GM19452 (cell line): ENCODE results near the gene FES.
"Not testable (repeated sequence)": the region's sequence is repeated elsewhere in the genome, so short reads cannot be mapped to it uniquely, and the experiment has no call there.

Experiments used
- ATAC-seq: cut with Tn5 transposase; IDR thresholded peaks from one replicate; pipeline ENCODE4 v1.9.1; 2021; ENCODE audit not compliant: unreplicated experiment

FES gene

GRCh38 chr15:90883976-90884718 lies at the start of gene FES:
TSS of gene FES (plus strand) at chr15:90884504. CDS start at chr15:90885046, 542 bp downstream.
- no peak for ATAC-seq

- no peak for ATAC-seq
These were observed 49.7 kb upstream of the FES start for GRCh38 chr15:90834626-90835025.

DNA sequence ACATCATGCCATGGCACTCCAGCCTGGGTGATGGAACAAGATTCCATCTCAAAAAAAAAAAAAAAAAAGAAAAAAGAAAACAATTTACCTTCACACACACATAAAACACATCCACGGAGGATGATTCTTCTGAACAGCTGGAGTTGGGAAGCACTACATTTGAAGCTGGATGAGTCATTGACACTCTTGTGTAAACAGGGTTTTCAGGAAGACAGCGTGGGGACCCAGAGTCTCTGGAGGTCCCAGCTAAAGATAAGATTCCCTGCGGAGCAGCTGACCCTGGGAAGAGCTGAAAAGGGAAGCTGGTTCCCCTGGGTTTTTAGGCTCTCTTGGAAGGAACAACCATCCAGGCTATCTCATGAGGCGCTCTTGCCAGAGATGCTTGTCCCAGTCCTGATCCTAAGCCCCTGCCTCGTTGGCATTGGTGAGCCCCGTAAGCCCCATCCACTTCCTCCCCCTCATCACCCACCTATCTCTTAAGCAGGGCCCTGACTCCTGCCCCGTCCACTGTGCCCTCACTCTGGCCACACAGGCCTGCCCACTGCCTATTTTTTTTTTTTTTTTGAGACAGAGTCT lies 47.9 kb upstream of the FES start:
- no peak for ATAC-seq

DNA sequence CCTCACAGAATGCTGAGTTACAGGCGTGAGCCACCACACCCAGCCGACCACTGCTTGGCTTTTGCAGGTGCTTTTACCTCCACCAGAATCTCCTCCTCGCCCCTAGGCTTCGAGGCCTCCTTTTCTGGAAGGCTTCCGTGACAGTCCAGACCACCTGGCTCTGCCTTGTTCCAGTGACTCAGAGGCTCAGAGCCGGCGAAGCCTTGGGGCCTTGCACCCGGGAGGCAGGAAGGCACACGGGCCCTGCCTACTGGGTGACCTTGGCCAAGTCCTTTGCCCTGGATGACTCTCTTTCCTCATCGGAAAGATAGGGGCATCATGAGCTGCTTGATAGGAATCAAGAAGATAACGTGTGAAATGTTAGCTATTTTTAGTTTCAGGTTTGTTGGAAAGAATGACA lies 47.2 kb upstream of the FES start:
- ATAC-seq: no peak

DNA sequence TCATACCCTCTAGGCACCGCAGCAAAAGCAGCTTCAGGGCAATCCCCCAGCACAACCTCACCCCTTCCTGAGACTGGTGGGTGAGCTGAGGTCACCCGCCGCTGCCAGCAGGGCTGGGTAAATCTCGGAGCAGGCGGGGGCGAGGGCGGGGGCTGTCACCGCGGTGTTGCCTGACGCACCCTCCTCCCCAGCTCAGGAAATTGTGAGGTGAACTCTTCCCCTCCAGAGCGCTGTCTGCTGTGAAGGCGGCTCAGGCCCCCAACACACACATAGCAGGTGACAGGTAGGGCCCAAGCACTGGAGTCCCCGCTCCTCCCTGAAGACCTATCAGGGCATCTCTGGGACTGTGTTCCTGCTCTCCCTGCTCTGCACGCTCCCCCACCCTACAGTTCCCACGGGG lies 46.2 kb upstream of the FES start:
- ATAC-seq: no peak

DNA sequence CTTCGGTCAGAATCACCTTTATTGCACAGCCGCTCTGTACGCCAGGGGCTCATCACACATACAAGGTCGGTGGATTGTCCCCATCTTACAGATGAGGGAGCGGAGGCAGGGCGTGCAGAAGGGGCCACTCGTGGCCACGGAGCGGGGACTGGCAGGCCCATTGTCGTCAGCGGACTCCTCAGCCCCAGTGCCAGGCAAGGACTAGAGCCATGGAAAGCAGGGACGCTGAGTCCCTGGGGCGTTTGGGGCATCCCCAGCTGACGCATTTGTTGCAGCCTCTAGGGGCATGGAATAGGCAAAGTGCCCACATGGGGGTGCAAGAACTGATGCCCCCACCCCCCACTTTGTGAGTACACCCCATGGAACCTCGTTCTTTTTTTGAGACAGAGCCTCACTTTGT lies 45.8 kb upstream of the FES start:
- ATAC-seq: no peak

- peak; percentile 84 for ATAC-seq
These were observed 44.9 kb upstream of the FES start for GRCh38 chr15:90839187-90840071.

GRCh38 chr15:90840157-90840855 lies 44.0 kb upstream of the FES start:
- no peak for ATAC-seq

DNA sequence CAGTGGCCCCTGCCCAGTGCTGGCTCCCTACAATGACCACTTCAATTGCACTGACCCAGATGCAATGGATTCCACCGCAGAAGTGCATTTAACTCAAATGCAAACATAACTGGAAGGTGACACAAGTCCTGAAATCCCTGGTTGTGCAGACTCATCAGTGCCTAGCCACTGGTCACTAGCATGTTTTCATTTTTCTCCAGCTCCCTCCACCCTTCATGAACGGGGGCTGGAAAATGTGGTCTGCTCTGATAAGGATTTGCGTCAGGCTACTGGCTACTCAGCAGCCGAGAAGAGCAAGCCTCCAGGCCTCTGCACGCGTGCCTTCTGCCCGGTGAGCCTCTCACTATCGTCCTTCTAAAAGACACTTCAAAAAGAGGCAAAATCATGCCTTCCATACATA lies 43.4 kb upstream of the FES start:
- ATAC-seq: no peak

DNA sequence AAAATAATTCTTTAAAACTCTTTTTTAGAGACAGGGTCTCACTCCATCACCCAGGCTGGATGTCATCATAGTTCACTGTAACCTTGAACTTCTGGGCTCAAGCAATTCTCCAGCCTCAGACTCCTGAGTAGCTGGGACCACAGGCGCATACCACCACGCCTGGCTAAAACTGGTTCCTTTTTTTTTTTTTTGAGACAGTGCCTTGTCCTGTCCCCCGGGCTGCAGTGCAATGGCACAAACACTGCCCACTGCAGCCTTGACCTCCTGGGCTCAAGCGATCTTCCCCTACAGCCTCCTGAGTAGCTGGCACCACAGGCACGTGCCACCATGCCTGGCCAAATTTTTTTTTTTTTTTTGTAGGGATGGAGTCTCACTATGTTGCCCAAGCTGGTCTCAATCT lies 39.6 kb upstream of the FES start:
- ATAC-seq: no peak

GRCh38 chr15:90845201-90845949 lies 38.9 kb upstream of the FES start:
- ATAC-seq: peak; percentile 82

DNA sequence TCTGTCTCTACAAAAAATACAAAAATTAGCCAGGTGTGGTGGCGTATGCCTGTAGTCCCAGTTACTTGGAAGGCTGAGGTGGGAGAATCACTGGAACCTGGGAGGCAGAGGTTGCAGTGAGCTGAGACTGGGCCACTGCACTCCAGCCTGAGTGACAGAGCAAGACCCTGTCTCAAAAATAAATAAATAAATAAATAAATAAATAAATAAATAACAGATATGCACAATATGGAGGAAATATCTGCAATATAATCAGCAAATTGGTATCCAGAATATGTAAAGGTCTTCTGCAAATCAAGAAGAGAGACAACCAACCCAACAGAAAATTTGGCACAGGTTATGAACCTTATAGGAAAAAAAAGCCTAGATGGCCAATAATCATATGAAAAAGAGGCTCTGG lies 34.9 kb upstream of the FES start:
- not testable (repeated sequence) for ATAC-seq

DNA sequence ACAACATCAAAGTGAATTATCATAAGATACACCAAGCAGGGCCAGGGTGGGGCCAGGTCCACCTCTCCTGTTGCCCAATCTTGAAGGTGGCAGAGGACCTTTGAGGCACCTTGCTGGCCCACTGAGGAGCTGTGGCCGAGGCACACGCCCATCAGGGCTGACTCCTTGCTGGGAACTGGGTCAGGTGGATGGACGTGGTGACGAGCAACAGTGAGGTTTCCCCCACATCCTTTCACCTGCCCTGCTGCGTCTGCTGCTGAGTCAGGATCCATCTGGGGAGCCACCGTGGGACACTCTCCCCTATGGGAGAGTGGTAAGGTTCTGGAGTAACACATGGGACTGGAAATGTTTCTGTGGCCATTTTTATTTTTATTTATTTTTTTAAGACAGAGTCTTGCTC lies 33.2 kb upstream of the FES start:
- no peak for ATAC-seq

- ATAC-seq: no peak
These were observed 32.4 kb upstream of the FES start for GRCh38 chr15:90851940-90852339.

GRCh38 chr15:90855139-90855538 lies 29.2 kb upstream of the FES start:
- ATAC-seq: no peak

- ATAC-seq: no peak
These were observed 27.0 kb upstream of the FES start for GRCh38 chr15:90857337-90857736.

DNA sequence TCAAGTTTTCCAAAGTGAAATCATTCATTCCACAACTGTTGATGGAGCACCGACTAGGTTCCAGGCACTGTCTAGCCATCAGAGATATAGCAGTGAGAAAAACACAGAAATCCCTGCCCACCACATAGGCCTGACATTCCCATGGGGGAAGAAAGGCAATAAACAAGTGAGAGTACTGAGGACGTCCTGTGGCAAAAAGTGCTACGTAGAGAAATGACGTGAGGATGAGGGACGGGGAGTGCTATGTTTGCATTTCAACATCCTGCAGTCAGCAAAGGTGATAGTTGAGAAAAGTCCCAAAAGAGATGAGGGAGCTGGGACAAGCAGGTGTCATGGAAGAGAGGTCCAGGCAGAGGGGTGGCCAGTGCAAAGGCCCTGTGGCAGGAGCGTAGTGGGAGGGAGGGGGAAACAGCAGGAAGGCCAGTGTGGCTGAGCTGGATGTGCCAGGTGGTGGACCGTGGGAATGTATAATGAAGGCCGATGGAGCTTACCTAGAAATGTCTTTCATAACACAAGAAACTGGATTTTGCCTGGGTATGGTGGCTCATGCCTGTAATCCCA lies 26.3 kb upstream of the FES start:
- ATAC-seq: no peak

GRCh38 chr15:90859234-90860131 lies 24.8 kb upstream of the FES start:
- no peak for ATAC-seq

- no peak for ATAC-seq
These were observed 23.9 kb upstream of the FES start for GRCh38 chr15:90860450-90860849.
